Suprapubic skin (tissue), 4 donors: ENCODE results near the gene NAALADL2.

Experiments used
- CTCF ChIP-seq, 2 donors: fragments of 200-600 bp in 1 of 2; fragments of 450-650 bp in 1 of 2; sonication (generic) in 1 of 2; IDR thresholded peaks; one replicate each; pipeline ENCODE4 v1.5.1; 2016 to 2019; ENCODE audit warnings: antibody characterized with exemption in 2 of 2, mild to moderate bottlenecking in 1 of 2, moderate library complexity in 1 of 2
- EP300 ChIP-seq: sonication (generic); formaldehyde crosslinking; IDR thresholded peaks from one replicate; pipeline ENCODE4 v1.6.1; 2017; ENCODE audit warnings: antibody characterized with exemption
- POLR2A ChIP-seq, 2 donors: fragments of 450-650 bp; IDR thresholded peaks; one replicate each; pipeline ENCODE4 v1.6.1; 2017; ENCODE audit warnings: antibody characterized with exemption in 2 of 2, mild to moderate bottlenecking in 2 of 2, moderate library complexity in 2 of 2
- POLR2AphosphoS5 ChIP-seq, 3 donors: sonication (generic); formaldehyde crosslinking; IDR thresholded peaks; one replicate each; pipeline ENCODE4 v1.6.1; 2017; ENCODE audit warnings: antibody characterized with exemption in 3 of 3

GRCh38 chr3:175704366-175705055 lies 845.4 kb downstream of the NAALADL2 start:
- TF ChIP-seq CTCF (IDR thresholded peaks at IDR 0.05) (no peak), POLR2A (IDR thresholded peaks at IDR 0.05) (no peak), EP300 (no peak), POLR2AphosphoS5 (IDR thresholded peaks at IDR 0.05) (no peak)
